A673 (cell line): ENCODE results near the gene AGO3. TPM values are rescaled to one million over a fixed set of nuclear protein-coding genes. Genes with fewer than 3 reads are reported as not detected.
A peak's percentile ranks its signal among the peaks of the same experiment; 100 is the strongest.

Experiments used
- BruUV-seq: library from RNA; stranded (reverse); fragments of 400-500 nt; replicated peaks from 2 replicates; lab custom pipeline; 2021; lab: Mats Ljungman, UMichigan
- CTCF ChIA-PET: fragments of 300-600 bp; sonication (Branson Sonifier 250); formaldehyde crosslinking; loops from one replicate; lab custom pipeline; 2022; ENCODE audit warnings: antibody characterized with exemption; lab: Charles Lee
- POLR2A ChIA-PET: fragments of 300-600 bp; sonication (Branson Sonifier 250); formaldehyde crosslinking; loops from one replicate; lab custom pipeline; 2022; ENCODE audit warnings: antibody characterized with exemption; ENCODE audit not compliant: low non-redundant PET; lab: Charles Lee
- DNase-seq: peaks from one replicate; pipeline ENCODE4 v3.0.0-alpha.2; 2015; ENCODE audit warnings: low spot score
- H3K27ac ChIP-seq: fragments of 200-600 bp; sonication (generic); 2 replicates; pipeline ENCODE4 v1.5.1; 2016; ENCODE audit warnings: mixed run types, low read depth, mild to moderate bottlenecking, mixed read lengths, antibody characterized with exemption, low read length; ENCODE audit not compliant: poor library complexity, severe bottlenecking
- H3K27me3 ChIP-seq: fragments of 200-600 bp; sonication (generic); replicated peaks from 2 replicates; pipeline ENCODE4 v1.6.1; 2017; ENCODE audit warnings: mixed run types, low read depth, mild to moderate bottlenecking, mixed read lengths, antibody characterized with exemption, low read length; ENCODE audit not compliant: insufficient read depth, poor library complexity
- H3K36me3 ChIP-seq: fragments of 200-600 bp; sonication (generic); 2 replicates; pipeline ENCODE4 v1.6.1; 2016; ENCODE audit warnings: mixed run types, mild to moderate bottlenecking, mixed read lengths, antibody characterized with exemption, low read length; ENCODE audit not compliant: insufficient read depth, poor library complexity, severe bottlenecking
- H3K4me1 ChIP-seq: fragments of 200-600 bp; sonication (generic); 2 replicates; pipeline ENCODE4 v1.6.1; 2017; ENCODE audit warnings: mixed run types, mild to moderate bottlenecking, mixed read lengths, antibody characterized with exemption, low read length; ENCODE audit not compliant: insufficient read depth, poor library complexity, severe bottlenecking
- H3K4me3 ChIP-seq: fragments of 200-600 bp; sonication (generic); 2 replicates; pipeline ENCODE4 v1.5.1; 2016; ENCODE audit warnings: low read depth, mixed run types, mild to moderate bottlenecking, mixed read lengths, low read length; ENCODE audit not compliant: poor library complexity, severe bottlenecking
- H3K9me3 ChIP-seq: fragments of 200-600 bp; sonication (generic); 2 replicates; pipeline ENCODE4 v1.6.1; 2016; ENCODE audit warnings: mixed run types, low read depth, mild to moderate bottlenecking, mixed read lengths, antibody characterized with exemption, low read length; ENCODE audit not compliant: poor library complexity, severe bottlenecking
- EZH2 ChIP-seq: fragments of 200-600 bp; sonication (generic); IDR thresholded peaks from 2 replicates; pipeline ENCODE4 v1.6.1; 2017; ENCODE audit warnings: borderline replicate concordance, low read depth, mild to moderate bottlenecking, mixed read lengths, antibody characterized with exemption, low read length; ENCODE audit not compliant: poor library complexity, severe bottlenecking
- intact Hi-C: fragments of 100-400 bp; cut with micrococcal nuclease; formaldehyde crosslinking; loops from one replicate; pipeline ENCODE4 v1.10.0; 2022; ENCODE audit not compliant: unreplicated experiment
- total RNA-seq: library from RNA; stranded (reverse); gene quantifications from 2 replicates; pipeline ENCODE4 v1.2.3, GENCODE V29; 2021
- TF ChIP-seq, protein P1 (sequence below): fragments of 300-800, 200-600 bp; sonication (generic); conservative IDR thresholded peaks from 2 replicates; pipeline ENCODE4 v1.5.1; 2017; ENCODE audit warnings: low read depth, mild to moderate bottlenecking, antibody characterized with exemption, low read length, moderate library complexity, mixed read lengths

Gene AGO3
- total RNA-seq, 1 experiment from 2014 or later: 44.2 TPM

GRCh38 chr1:35932158-35932636, 1.3 kb downstream of the AGO3 start:
- POLR2A ChIA-PET: no interaction called here
- no peaks in the 10 kb centered on the region for H3K9me3 ChIP-seq
- TSS peak; percentile 52 for BruUV-seq

DNA sequence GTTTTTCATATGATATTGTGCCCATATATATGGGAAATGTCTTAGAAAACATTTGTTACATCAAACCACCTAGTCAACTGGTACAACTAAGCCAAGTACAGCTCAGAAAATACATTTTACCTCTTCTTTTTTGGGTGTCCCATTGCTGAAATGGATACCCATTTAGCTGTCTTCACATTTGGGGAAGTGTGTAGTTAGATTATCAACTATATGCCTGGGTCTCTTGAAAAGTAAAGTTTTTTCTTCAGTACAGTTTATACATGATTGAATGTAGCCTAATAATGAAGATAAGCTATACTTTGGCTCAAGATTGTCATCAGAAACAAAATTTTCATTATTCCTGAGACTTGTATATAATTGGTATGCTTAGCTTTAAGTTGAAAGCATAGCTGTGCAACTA, 2.0 kb downstream of the AGO3 start:
- Histone ChIP-seq H3K4me3 (peak overlapping the region; percentile 88), H3K36me3 (no peaks in the 10 kb centered on the region), H3K27ac (peak overlapping the region; percentile 95), H3K9me3 (no peaks in the 10 kb centered on the region), H3K4me1 (peaks cover 38% of the 10 kb centered on the region), H3K27me3 (no peaks in the 10 kb centered on the region)
- ChIA-PET POLR2A (no interaction called here), CTCF (interaction anchor here (1.5 kb wide), 1 partner anchor 50 kb away, joined by 4 read pairs; the partner anchor contains the start of gene AGO1)
- TF ChIP-seq, protein P1, sequence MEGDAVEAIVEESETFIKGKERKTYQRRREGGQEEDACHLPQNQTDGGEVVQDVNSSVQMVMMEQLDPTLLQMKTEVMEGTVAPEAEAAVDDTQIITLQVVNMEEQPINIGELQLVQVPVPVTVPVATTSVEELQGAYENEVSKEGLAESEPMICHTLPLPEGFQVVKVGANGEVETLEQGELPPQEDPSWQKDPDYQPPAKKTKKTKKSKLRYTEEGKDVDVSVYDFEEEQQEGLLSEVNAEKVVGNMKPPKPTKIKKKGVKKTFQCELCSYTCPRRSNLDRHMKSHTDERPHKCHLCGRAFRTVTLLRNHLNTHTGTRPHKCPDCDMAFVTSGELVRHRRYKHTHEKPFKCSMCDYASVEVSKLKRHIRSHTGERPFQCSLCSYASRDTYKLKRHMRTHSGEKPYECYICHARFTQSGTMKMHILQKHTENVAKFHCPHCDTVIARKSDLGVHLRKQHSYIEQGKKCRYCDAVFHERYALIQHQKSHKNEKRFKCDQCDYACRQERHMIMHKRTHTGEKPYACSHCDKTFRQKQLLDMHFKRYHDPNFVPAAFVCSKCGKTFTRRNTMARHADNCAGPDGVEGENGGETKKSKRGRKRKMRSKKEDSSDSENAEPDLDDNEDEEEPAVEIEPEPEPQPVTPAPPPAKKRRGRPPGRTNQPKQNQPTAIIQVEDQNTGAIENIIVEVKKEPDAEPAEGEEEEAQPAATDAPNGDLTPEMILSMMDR: no peak
- TF ChIP-seq EZH2: no peak
- intact Hi-C loops: no loop called here
- no TSS peak for BruUV-seq
- no peak for DNase-seq

More at GRCh38 chr1:35932158-35932636, 1.3 kb downstream of the AGO3 start:
- Histone ChIP-seq H3K4me1 (peaks cover 38% of the 10 kb centered on the region), H3K27me3 (no peaks in the 10 kb centered on the region), H3K27ac (peak overlapping the region; percentile 95), H3K4me3 (peak overlapping the region; percentile 88), H3K36me3 (no peaks in the 10 kb centered on the region)
- TF ChIP-seq, protein P1: no peak
- TF ChIP-seq EZH2: no peak
- intact Hi-C loops: no loop called here
- CTCF ChIA-PET: interaction anchor here (1.5 kb wide), 1 partner anchor 49 kb away, joined by 4 read pairs; the partner anchor contains the start of gene AGO1
- no peak for DNase-seq

GRCh38 chr1:35935442-35936388, 4.8 kb downstream of the AGO3 start:
- peak; percentile 62 for DNase-seq
- peaks cover 38% of the 10 kb centered on the region for H3K4me1 ChIP-seq
- TF ChIP-seq EZH2: no peak
- TF ChIP-seq, protein P1: no peak
- no TSS peak for BruUV-seq
- H3K4me3 ChIP-seq: no peak overlapping the region
- intact Hi-C loops: no loop called here
- no peaks in the 10 kb centered on the region for H3K36me3 ChIP-seq
- CTCF ChIA-PET: no interaction called here
- POLR2A ChIA-PET: no interaction called here
- H3K9me3 ChIP-seq: no peaks in the 10 kb centered on the region
- H3K27ac ChIP-seq: peak overlapping the region; percentile 39
- H3K27me3 ChIP-seq: no peaks in the 10 kb centered on the region
